Activated gamma-delta T cell treated with anti-CD3 and anti-CD28 coated beads, Interleukin-2, amount 50 U/mL, for 16 hours (primary cell): ENCODE data around the gene FAM222A.
"Not testable (repeated sequence)": the region's sequence is repeated elsewhere in the genome, so short reads cannot be mapped to it uniquely, and the experiment has no call there.

ENCODE experiments used
- DNase-seq: peaks from one replicate; pipeline ENCODE4 v3.0.0-alpha.2; 2020; ENCODE audit warnings: low read depth

FAM222A gene

GRCh38 chr12:109693653-109694600 is 19.7 kb upstream of the FAM222A start:
- DNase-seq = no peak

- not testable (repeated sequence) for DNase-seq
Measured at GRCh38 chr12:109694629-109695028, 19.0 kb upstream of the FAM222A start.

GRCh38 chr12:109695416-109695815 is 18.2 kb upstream of the FAM222A start:
- no peak for DNase-seq

GRCh38 chr12:109695961-109696461 is 17.6 kb upstream of the FAM222A start:
- no peak for DNase-seq

- DNase-seq = no peak
Measured at GRCh38 chr12:109696485-109697269, 16.9 kb upstream of the FAM222A start.

- no peak for DNase-seq
Measured at GRCh38 chr12:109697270-109697553, 16.4 kb upstream of the FAM222A start.

GRCh38 chr12:109697877-109698468 is 15.7 kb upstream of the FAM222A start:
- DNase-seq = no peak

GRCh38 chr12:109698820-109699219 is 14.8 kb upstream of the FAM222A start:
- DNase-seq = no peak

- no peak for DNase-seq
Measured at GRCh38 chr12:109701064-109701463, 12.6 kb upstream of the FAM222A start.

- DNase-seq = no peak
Measured at GRCh38 chr12:109702111-109702841, 11.3 kb upstream of the FAM222A start.

GRCh38 chr12:109703684-109704083 is 9.9 kb upstream of the FAM222A start:
- DNase-seq = no peak

GRCh38 chr12:109704371-109705098 is 9.1 kb upstream of the FAM222A start:
- no peak for DNase-seq

GRCh38 chr12:109705291-109705690 is 8.3 kb upstream of the FAM222A start:
- DNase-seq = no peak

- no peak for DNase-seq
Measured at GRCh38 chr12:109706398-109706746, 7.3 kb upstream of the FAM222A start.

GRCh38 chr12:109706747-109707469 is 6.7 kb upstream of the FAM222A start:
- no peak for DNase-seq

GRCh38 chr12:109707470-109707821 is 6.2 kb upstream of the FAM222A start:
- no peak for DNase-seq

- no peak for DNase-seq
Measured at GRCh38 chr12:109708939-109709338, 4.7 kb upstream of the FAM222A start.

GRCh38 chr12:109709401-109709991 is 4.1 kb upstream of the FAM222A start:
- no peak for DNase-seq

GRCh38 chr12:109710205-109710746 is 3.3 kb upstream of the FAM222A start:
- no peak for DNase-seq
